RWPE2 (cell line): ENCODE results near the gene SORT1.

Experiments
- ATAC-seq: fragments of 200-7000 bp; cut with Tn5 transposase; 3 replicates; pipeline ENCODE4 v1.9.1; 2021; ENCODE audit warnings: low read depth
- DNase-seq: peaks from one replicate; pipeline ENCODE4 v3.0.0-alpha.2; 2020; ENCODE audit warnings: low spot score
- H3K27ac ChIP-seq: fragments of 450-650 bp; 2 replicates; pipeline ENCODE4 v1.5.1; 2017; ENCODE audit warnings: mild to moderate bottlenecking; ENCODE audit not compliant: poor library complexity, severe bottlenecking
- H3K27me3 ChIP-seq: fragments of 250-450 bp; sonication (Bioruptor Pico); 2 replicates; pipeline ENCODE4 v1.5.1; 2021; ENCODE audit warnings: mild to moderate bottlenecking, moderate library complexity; ENCODE audit not compliant: insufficient read depth, poor library complexity, severe bottlenecking
- H3K36me3 ChIP-seq: fragments of 250-450 bp; sonication (Bioruptor Pico); 2 replicates; pipeline ENCODE4 v1.5.1; 2020; ENCODE audit warnings: low read depth, mild to moderate bottlenecking, moderate library complexity
- H3K4me1 ChIP-seq: fragments of 250-450 bp; sonication (Bioruptor Pico); 2 replicates; pipeline ENCODE4 v1.5.1; 2021; ENCODE audit warnings: mild to moderate bottlenecking, moderate library complexity; ENCODE audit not compliant: insufficient read depth, poor library complexity, severe bottlenecking
- H3K4me3 ChIP-seq: fragments of 250-450 bp; sonication (Bioruptor Pico); 2 replicates; pipeline ENCODE4 v1.5.1; 2021; ENCODE audit warnings: mild to moderate bottlenecking, moderate library complexity; ENCODE audit not compliant: severe bottlenecking
- H3K9me3 ChIP-seq: fragments of 250-450 bp; sonication (Bioruptor Pico); 2 replicates; pipeline ENCODE4 v1.5.1; 2021; ENCODE audit warnings: mild to moderate bottlenecking, moderate library complexity; ENCODE audit not compliant: severe bottlenecking
- CTCF ChIP-seq: fragments of 450-650 bp; IDR thresholded peaks from one replicate; pipeline ENCODE4 v1.5.1; 2017; ENCODE audit warnings: mild to moderate bottlenecking, moderate library complexity; ENCODE audit not compliant: poor library complexity, severe bottlenecking

Gene SORT1

DNA sequence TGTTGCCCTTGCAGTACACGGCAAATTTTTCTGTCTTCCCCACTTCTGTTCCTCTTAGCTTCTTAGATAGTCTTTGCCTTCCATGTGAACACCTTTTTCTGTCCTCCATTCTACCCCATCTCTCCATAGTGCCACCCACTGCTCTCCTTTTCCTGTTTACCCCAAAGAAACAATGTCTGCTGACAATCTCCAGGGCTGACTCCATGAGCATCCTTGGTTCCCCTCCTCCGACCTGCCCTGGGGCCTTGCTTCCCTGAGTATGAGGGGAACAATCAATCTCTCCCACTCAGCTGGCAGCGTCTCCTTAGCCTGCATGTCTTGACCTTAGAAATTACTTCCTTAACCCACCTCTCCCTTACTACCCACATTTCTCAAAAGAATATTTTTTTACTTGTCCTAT lies 78.6 kb downstream of the SORT1 start:
- no peaks in the 10 kb centered on the region for H3K36me3 ChIP-seq
- ATAC-seq (no peak), DNase-seq (no peak)
- no peaks in the 10 kb centered on the region for H3K9me3 ChIP-seq
- no peak overlapping the region for H3K27ac ChIP-seq
- TF ChIP-seq CTCF: no peak
- H3K4me3 ChIP-seq: no peak overlapping the region
- no peaks in the 10 kb centered on the region for H3K4me1 ChIP-seq
- H3K27me3 ChIP-seq: no peaks in the 10 kb centered on the region

GRCh38 chr1:109316506-109316905 lies 81.2 kb downstream of the SORT1 start:
- no peak for ATAC-seq
- no peak for TF ChIP-seq CTCF

GRCh38 chr1:109315288-109315687 lies 82.4 kb downstream of the SORT1 start:
- Histone ChIP-seq H3K4me3 (no peak overlapping the region), H3K27ac (no peak overlapping the region), H3K27me3 (no peaks in the 10 kb centered on the region), H3K4me1 (no peaks in the 10 kb centered on the region), H3K9me3 (no peaks in the 10 kb centered on the region), H3K36me3 (no peaks in the 10 kb centered on the region)
- TF ChIP-seq CTCF: no peak
- no peak for DNase-seq
- ATAC-seq: no peak

More at GRCh38 chr1:109316506-109316905, 81.2 kb downstream of the SORT1 start:
- H3K4me3 ChIP-seq: no peak overlapping the region
- H3K4me1 ChIP-seq: no peaks in the 10 kb centered on the region
- no peaks in the 10 kb centered on the region for H3K36me3 ChIP-seq
- DNase-seq: no peak
- no peaks in the 10 kb centered on the region for H3K9me3 ChIP-seq
- H3K27ac ChIP-seq: no peak overlapping the region
- H3K27me3 ChIP-seq: no peaks in the 10 kb centered on the region

DNA sequence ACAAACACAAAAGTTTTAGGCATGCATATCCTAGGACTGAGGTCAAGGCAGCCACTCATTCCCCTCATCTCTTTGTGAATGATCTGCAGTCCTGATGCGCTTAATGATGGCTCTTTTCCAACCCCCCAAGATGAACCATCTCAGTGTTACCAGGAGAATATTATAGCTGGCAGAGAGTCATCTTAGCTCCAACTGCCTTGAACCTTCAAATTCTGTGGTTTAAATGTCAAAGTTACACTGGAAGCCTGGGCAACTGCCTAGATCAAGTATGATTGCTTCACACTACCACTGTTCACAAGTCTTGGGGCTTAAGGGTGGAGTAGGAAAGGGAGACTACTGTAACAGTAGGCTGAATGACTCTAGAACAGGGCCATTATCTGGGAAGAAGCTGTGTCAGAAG lies 82.9 kb downstream of the SORT1 start:
- H3K4me3 ChIP-seq: no peak overlapping the region
- no peaks in the 10 kb centered on the region for H3K9me3 ChIP-seq
- TF ChIP-seq CTCF: no peak
- no peaks in the 10 kb centered on the region for H3K36me3 ChIP-seq
- no peaks in the 10 kb centered on the region for H3K27me3 ChIP-seq
- no peak for DNase-seq
- ATAC-seq: no peak
- no peaks in the 10 kb centered on the region for H3K4me1 ChIP-seq
- no peak overlapping the region for H3K27ac ChIP-seq

DNA sequence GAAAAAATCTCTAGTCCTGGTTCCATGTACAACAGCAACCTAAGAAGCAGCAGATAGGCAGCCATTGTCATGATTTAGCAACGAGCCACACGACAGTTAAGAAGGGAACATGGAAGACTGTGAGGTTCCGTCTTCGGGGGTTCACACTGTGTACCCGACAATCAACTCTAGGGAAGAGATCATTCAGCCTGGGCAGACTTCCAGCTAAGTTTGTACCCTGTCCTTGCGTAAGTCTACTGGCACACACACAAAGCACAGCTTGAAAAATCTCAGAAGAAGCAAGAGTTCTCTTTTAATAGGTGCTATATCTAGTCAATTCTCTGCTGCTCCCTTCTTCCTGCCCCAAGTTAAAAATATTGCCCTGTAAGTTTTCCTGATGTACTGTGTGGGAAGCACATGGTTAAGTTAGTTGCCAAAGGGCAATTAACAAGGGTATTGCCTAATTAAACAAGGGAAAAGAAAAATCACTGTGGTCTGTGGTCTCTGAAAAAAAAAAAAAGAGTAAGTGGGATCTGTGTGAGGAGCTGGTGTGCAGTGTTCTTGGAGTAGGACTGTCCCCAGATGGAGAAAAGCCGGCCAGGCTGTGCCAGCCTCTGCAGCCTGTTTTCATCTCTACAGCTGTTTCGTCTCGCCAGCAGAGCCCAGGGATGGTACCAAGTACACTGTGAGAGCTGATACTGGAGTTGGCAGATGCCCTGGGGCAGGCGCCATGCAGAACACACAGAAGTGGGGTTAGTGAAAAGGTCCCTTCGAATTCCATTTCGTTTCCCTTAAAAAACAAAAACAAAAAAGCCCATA lies 84.5 kb downstream of the SORT1 start:
- H3K4me3 ChIP-seq: no peak overlapping the region
- H3K36me3 ChIP-seq: no peaks in the 10 kb centered on the region
- no peaks in the 10 kb centered on the region for H3K27me3 ChIP-seq
- no peaks in the 10 kb centered on the region for H3K9me3 ChIP-seq
- no peak overlapping the region for H3K27ac ChIP-seq
- TF ChIP-seq CTCF: no peak
- DNase-seq: no peak
- no peaks in the 10 kb centered on the region for H3K4me1 ChIP-seq
- no peak for ATAC-seq
